ENCODE data around the gene PILRB.
"Not testable (repeated sequence)": the region's sequence is repeated elsewhere in the genome, so short reads cannot be mapped to it uniquely, and the experiment has no call there.

PILRB gene

DNA sequence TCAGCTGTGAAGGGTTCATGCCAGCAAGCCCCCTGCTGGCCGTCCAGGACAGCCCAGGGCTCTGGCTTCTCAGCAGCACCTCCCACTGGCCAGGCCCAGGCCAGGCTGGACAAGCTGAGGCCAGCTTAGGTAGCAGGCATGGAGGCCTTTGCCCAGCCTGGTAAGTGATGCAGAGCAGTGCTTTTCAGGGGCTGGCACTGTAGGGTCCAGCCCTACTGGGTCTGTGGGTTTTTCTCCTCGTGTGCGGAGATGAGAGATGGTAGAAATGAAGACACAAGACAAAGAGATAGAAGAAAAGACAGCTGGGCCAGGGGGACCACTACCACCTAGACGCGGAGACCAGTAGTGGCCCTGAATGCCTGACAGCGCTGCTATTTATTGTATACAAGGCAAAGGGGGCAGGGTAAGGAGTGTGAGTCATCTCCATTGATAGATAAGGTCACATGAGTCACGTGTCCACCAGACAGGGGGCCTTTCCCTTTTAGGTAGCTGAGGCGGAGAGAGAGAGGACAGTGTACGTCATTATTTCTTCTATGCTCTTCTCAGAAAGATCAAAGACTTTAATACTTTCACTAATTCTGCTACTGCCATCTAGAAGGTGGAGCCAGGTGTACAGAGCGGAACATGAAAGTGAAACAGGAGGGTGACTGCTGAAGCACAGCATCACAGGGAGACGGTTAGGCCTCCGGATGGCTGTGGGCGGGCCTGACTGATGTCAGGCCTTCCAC lies 13.2 kb upstream of the PILRB start:
- not testable (repeated sequence) for DNase-seq (ENCODE audit: low read depth)
- TF ChIP-seq, protein P1, sequence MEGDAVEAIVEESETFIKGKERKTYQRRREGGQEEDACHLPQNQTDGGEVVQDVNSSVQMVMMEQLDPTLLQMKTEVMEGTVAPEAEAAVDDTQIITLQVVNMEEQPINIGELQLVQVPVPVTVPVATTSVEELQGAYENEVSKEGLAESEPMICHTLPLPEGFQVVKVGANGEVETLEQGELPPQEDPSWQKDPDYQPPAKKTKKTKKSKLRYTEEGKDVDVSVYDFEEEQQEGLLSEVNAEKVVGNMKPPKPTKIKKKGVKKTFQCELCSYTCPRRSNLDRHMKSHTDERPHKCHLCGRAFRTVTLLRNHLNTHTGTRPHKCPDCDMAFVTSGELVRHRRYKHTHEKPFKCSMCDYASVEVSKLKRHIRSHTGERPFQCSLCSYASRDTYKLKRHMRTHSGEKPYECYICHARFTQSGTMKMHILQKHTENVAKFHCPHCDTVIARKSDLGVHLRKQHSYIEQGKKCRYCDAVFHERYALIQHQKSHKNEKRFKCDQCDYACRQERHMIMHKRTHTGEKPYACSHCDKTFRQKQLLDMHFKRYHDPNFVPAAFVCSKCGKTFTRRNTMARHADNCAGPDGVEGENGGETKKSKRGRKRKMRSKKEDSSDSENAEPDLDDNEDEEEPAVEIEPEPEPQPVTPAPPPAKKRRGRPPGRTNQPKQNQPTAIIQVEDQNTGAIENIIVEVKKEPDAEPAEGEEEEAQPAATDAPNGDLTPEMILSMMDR (IDR thresholded peaks at IDR 0.05; ENCODE audit: control insufficient read depth, insufficient read depth, low read depth, low read length, missing control alignments): peak; percentile 42

DNA sequence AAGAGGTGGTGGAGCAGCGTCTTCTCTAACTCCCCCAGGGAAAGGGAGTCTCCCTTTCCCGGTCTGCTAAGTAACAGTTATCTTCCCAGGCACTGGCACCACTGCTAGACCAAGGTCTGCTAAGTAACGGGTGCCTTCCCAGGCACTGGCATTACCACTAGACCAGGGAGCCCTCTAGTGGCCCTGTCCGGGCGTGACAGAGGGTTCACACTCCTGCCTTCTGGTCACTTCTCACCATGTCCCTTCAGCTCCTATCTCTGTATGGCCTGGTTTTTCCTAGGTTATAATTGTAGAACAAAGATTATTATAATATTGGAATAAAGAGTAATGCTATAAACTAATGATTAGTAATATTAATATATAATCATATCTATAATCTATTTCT lies 12.6 kb upstream of the PILRB start:
- TF ChIP-seq, protein P1 (IDR thresholded peaks at IDR 0.05; ENCODE audit: control insufficient read depth, insufficient read depth, low read depth, low read length, missing control alignments): peak; percentile 43

More for the DNA sequence above, 13.2 kb upstream of the PILRB start:
- not testable (repeated sequence) for H3K4me3 ChIP-seq (ENCODE audit: control insufficient read depth, low read depth, low read length)

DNA sequence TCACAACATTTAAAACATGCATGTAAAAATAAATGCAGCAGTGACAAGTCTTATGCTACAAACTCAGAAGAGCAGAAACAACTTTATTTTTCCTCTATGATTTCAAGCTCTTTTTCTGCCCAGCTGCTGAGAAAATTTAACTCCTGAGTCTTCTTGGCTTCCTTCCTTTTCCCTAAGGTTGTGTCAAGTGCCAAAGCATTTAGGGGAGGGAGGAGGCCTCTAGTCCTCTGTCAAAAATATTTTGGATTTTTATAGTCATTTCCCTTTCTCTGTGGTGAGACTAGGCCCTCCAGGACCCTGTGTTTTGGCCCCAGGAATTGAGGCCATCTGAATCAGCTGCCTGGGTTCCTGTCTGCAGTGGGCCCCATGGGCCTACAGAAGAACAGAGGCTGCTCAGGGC lies 11.0 kb upstream of the PILRB start:
- TF ChIP-seq, protein P1 (IDR thresholded peaks at IDR 0.05; ENCODE audit: control insufficient read depth, insufficient read depth, low read depth, low read length, missing control alignments): no peak
- no peak for DNase-seq (ENCODE audit: low read depth)
- H3K4me3 ChIP-seq (ENCODE audit: control insufficient read depth, low read depth, low read length): no peak overlapping the region

More for the DNA sequence above, 12.6 kb upstream of the PILRB start:
- not testable (repeated sequence) for H3K4me3 ChIP-seq (ENCODE audit: control insufficient read depth, low read depth, low read length); DNase-seq (ENCODE audit: low read depth)

DNA sequence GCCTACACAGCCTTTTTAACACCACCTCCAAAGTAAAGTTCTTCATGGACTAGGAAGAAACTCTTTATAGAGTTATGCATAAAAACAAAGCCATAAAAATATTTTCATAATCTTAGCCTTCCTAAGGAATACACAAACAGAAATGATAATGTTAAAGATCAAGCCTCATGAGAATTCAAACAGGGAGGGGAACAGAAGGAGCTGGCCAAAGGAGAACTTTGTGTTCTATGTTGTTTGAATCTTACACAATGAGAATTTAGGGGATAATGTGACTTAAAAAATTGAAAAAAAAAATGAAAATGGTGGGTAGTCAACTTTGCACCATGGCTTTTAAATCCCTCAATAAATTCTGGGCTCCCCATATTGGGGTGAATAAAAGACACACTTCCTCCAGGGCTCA lies 9.1 kb upstream of the PILRB start:
- DNase-seq (ENCODE audit: low read depth): no peak
- H3K4me3 ChIP-seq (ENCODE audit: control insufficient read depth, low read depth, low read length): no peak overlapping the region
- TF ChIP-seq, protein P1 (IDR thresholded peaks at IDR 0.05; ENCODE audit: control insufficient read depth, insufficient read depth, low read depth, low read length, missing control alignments): no peak

DNA sequence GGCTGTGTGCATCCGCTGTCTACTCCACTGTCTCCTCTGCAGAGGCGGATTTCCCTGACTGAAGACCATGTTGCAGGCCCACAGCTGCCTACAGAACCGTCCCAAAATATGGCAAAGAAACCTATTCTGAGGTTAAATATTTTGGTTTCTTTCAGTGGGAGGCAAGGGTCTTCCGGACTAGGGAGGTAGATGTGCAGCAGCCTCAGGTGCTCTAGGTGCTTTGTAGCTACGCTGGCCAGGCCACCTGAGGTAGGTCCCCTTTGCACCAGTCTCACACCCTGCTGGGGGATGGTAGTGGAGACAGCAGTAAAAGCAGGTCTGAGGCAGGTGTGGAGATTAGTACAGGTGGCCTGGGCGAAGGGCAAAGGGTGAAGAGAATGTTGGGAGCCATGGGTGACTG lies 8.2 kb upstream of the PILRB start:
- no peak overlapping the region for H3K4me3 ChIP-seq (ENCODE audit: control insufficient read depth, low read depth, low read length)
- TF ChIP-seq, protein P1 (IDR thresholded peaks at IDR 0.05; ENCODE audit: control insufficient read depth, insufficient read depth, low read depth, low read length, missing control alignments): no peak
- no peak for DNase-seq (ENCODE audit: low read depth)

DNA sequence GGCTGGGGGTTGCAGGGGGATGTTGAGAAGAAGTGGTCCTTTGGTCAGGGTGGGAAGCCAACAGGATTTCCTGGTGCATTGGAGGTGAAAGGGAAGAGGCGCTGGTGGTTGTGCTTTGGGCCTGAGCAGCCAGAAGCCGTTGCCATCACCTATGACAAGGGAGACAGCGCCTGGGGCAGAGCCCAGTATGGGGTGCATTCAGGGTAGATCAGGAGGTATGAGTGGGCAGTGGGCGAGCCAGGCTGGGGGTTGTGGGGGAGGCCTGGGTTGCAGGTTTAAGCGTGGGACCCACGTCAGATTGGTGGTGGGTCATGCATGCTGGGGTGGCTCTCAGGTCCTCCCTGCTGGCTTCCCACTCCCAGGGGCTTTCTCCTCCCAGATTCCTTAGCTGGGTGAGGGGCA lies 6.3 kb upstream of the PILRB start:
- H3K4me3 ChIP-seq (ENCODE audit: control insufficient read depth, low read depth, low read length): no peak overlapping the region
- TF ChIP-seq, protein P1 (IDR thresholded peaks at IDR 0.05; ENCODE audit: control insufficient read depth, insufficient read depth, low read depth, low read length, missing control alignments): no peak
- no peak for DNase-seq (ENCODE audit: low read depth)

DNA sequence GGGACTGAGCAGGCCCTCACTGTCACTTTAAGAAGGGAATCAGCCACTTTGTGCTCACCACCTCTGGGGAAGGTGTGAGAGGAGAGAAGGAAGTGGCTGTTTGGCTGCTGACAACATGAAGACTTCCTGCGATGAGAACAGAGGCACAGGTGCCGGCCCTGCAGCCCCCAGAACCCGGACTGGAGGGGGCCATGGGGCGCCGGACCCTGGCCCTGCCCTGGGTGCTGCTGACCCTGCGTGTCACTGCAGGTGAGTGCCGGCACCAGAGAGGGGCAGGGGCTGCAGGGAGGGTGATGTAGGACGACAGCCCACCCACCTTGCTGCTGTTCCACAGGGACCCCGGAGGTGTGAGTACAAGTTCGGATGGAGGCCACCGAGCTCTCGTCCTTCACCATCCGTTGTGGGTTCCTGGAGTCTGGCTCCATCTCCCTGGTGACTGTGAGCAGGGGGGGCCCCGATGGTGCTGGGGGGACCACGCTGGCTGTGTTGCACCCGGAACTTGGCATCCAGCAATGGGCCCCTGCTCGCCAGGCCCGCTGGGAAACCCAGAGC lies 5.6 kb upstream of the PILRB start:
- H3K4me3 ChIP-seq (ENCODE audit: control insufficient read depth, low read depth, low read length); DNase-seq (ENCODE audit: low read depth): not testable (repeated sequence)
